Activated T-cell treated with anti-CD3 and anti-CD28 coated beads, Interleukin-2, amount 50 U/mL, for 72 hours (primary cell): ENCODE data around the gene CLDN16. TPM values are rescaled to one million over a fixed set of nuclear protein-coding genes. Genes with fewer than 3 reads are reported as not detected.

Source experiments
- ATAC-seq, 2 donors: fragments of 150-1000 bp; cut with Tn5 transposase; replicated peaks in 1 of 2; 2 replicates each; pipeline ENCODE4 v1.10.0; 2021; ENCODE audit warnings: moderate library complexity in 2 of 2, mild to moderate bottlenecking in 1 of 2
- DNase-seq, 2 donors: peaks; one replicate each; pipeline ENCODE4 v3.0.0; 2021 to 2022; ENCODE audit warnings: mixed read lengths in 1 of 2
- H3K27ac Mint-ChIP-seq: one replicate; pipeline ENCODE4 v1.8.0; 2022; ENCODE audit warnings: mild to moderate bottlenecking, moderate library complexity, mixed read lengths
- H3K27me3 Mint-ChIP-seq: one replicate; pipeline ENCODE4 v1.8.0; 2022; ENCODE audit warnings: low read depth, mixed read lengths
- H3K36me3 Mint-ChIP-seq, 2 donors: one replicate each; pipeline ENCODE4 v1.8.0; 2022; ENCODE audit warnings: mixed read lengths in 2 of 2, mild to moderate bottlenecking in 1 of 2; ENCODE audit not compliant: insufficient read depth in 2 of 2
- H3K4me1 Mint-ChIP-seq: one replicate; pipeline ENCODE4 v1.8.0; 2022; ENCODE audit warnings: low read depth, mixed read lengths
- H3K4me3 Mint-ChIP-seq, 2 donors: one replicate each; pipeline ENCODE4 v1.8.0; 2022; ENCODE audit warnings: mild to moderate bottlenecking in 2 of 2, mixed read lengths in 2 of 2, moderate library complexity in 2 of 2
- H3K9me3 Mint-ChIP-seq, 2 donors: one replicate each; pipeline ENCODE4 v1.8.0; 2022; ENCODE audit warnings: mixed read lengths in 2 of 2
- total RNA-seq, 2 donors: library from RNA; stranded (reverse); gene quantifications; one replicate each; pipeline ENCODE4 v1.2.3, GENCODE V29; 2022

The CLDN16 gene
- under 1 TPM in 1 of 2 donors, not detected in 1; 0.29 TPM for total RNA-seq

DNA sequence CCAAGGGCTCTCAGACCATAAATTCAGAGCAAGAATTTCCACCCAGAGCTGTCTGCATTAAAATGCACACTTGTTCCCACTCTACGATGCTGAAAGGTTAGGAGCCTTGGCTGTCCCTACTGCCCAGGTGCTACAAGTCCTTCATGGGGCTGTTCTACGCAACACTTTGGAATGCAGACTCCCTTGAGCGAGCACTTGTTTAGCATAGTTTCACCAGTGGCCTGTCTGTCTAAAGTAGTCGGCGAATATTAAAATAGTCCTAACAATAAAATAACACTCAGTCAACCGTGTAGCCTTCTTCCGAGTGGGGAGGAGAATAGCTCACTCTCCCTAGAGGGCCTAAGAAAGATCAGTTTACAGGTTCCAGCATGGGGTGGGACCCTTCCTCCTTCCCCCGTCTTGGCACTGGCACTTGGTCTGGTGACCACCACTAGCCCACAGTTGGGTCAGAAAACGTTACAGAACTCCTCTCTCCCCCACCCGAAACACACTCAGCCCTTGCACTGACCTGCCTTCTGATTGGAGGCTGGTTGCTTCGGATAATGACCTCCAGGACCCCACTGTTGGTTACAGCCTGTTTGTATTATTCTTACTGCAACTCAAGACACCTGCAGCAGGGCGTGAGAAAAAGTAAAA, at the start of gene CLDN16:
Gene CLDN16 (plus strand): TSS at position 586 of the 636 bp plus-strand sequence. CDS start 167 bp downstream, outside the sequence.
- no peak for DNase-seq
- no peak for ATAC-seq
- Mint-ChIP-seq H3K36me3 (no peaks in the 10 kb centered on the region), H3K4me1 (peaks cover 2% of the 10 kb centered on the region), H3K27ac (peak within 1 kb of the TSS; percentile 42), H3K27me3 (no peaks in the 10 kb centered on the region), H3K9me3 (no peaks in the 10 kb centered on the region), H3K4me3 (no peak within 1 kb of the TSS)

- H3K4me1 Mint-ChIP-seq = peaks cover 13% of the 10 kb centered on the region
- peaks cover 5 to 8% of the 10 kb centered on the region in 2 donors for H3K9me3 Mint-ChIP-seq
- DNase-seq (no peak), ATAC-seq (no peak)
- no peak overlapping the region for H3K4me3 Mint-ChIP-seq
- H3K27ac Mint-ChIP-seq = no peak overlapping the region
- H3K27me3 Mint-ChIP-seq = peaks cover 20% of the 10 kb centered on the region
- peaks cover 3 to 6% of the 10 kb centered on the region in 2 donors for H3K36me3 Mint-ChIP-seq
These were observed 49.2 kb upstream of the CLDN16 start for GRCh38 chr3:190338717-190339116.

- ATAC-seq (peak; percentile 57 to 62), DNase-seq (no peak)
- H3K9me3 Mint-ChIP-seq = peaks cover 5 to 8% of the 10 kb centered on the region in 2 donors
- H3K36me3 Mint-ChIP-seq = peaks cover 3 to 6% of the 10 kb centered on the region in 2 donors
- H3K27ac Mint-ChIP-seq = no peak overlapping the region
- no peak overlapping the region for H3K4me3 Mint-ChIP-seq
- H3K27me3 Mint-ChIP-seq = peaks cover 17% of the 10 kb centered on the region
- peaks cover 13% of the 10 kb centered on the region for H3K4me1 Mint-ChIP-seq
These were observed 48.8 kb upstream of the CLDN16 start for GRCh38 chr3:190339130-190339529.

- DNase-seq = no peak
- H3K27me3 Mint-ChIP-seq = peaks cover 17% of the 10 kb centered on the region
- H3K4me1 Mint-ChIP-seq = peaks cover 13% of the 10 kb centered on the region
- no peak overlapping the region for H3K27ac Mint-ChIP-seq
- no peak for ATAC-seq
- peaks cover 3 to 6% of the 10 kb centered on the region in 2 donors for H3K36me3 Mint-ChIP-seq
- H3K4me3 Mint-ChIP-seq = no peak overlapping the region
- peaks cover 5 to 8% of the 10 kb centered on the region in 2 donors for H3K9me3 Mint-ChIP-seq
These were observed 47.9 kb upstream of the CLDN16 start for GRCh38 chr3:190340071-190340470.

DNA sequence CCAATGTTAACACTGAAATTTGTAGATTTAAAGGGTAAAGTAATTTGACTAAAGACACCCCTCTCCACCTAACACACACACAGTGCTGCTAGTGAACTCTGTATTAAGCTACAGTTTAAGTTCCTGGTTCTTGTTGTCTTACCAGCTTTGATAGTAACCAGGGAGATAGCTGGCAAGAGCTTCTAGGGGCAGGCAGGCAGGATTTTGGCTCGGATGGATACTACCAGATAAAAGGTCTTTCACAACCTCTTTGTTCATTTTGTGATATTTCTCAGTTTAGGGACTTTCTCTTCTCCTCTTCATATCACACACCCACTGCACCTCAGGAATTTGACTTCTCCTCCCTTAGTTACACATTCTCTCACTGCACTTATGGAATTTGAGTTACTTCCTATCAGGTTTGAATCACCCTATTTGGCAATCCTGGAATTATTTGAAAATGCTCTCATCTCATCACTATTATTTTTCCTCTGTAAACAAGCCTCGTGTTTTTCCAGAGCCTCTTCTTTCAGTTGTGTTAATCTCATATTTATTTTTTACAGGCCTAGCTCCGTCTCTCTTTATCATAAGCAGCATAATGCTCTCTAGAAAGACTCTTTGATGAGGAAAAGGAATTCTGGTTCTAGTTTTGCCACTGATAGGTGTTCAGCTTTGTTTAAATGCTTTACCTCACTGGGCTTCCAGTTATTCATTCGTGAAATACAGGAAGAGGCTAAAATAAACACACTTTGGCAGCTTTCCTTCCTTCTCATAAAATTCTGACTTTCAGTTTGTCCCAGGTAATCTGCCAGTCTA, 42.7 kb upstream of the CLDN16 start:
- Mint-ChIP-seq H3K4me1 (peaks cover 3% of the 10 kb centered on the region), H3K27me3 (peaks cover 30% of the 10 kb centered on the region), H3K4me3 (no peak overlapping the region), H3K27ac (no peak overlapping the region), H3K36me3 (peaks cover under 1 to 3% of the 10 kb centered on the region in 2 donors), H3K9me3 (peaks cover 7 to 11% of the 10 kb centered on the region in 2 donors)
- ATAC-seq (no peak), DNase-seq (no peak)

GRCh38 chr3:190345878-190346277, 42.1 kb upstream of the CLDN16 start:
- H3K36me3 Mint-ChIP-seq = peaks cover 0 to 3% of the 10 kb centered on the region in 2 donors

GRCh38 chr3:190346541-190346940, 41.4 kb upstream of the CLDN16 start:
- Mint-ChIP-seq H3K27me3 (peaks cover 30% of the 10 kb centered on the region), H3K9me3 (peaks cover 6 to 8% of the 10 kb centered on the region in 2 donors), H3K27ac (no peak overlapping the region), H3K4me3 (no peak overlapping the region), H3K4me1 (no peaks in the 10 kb centered on the region), H3K36me3 (peaks cover 0 to 2% of the 10 kb centered on the region in 2 donors)
- DNase-seq = no peak
- ATAC-seq = no peak

More at GRCh38 chr3:190345878-190346277, 42.1 kb upstream of the CLDN16 start:
- DNase-seq (no peak), ATAC-seq (no peak)
- peaks cover 6 to 8% of the 10 kb centered on the region in 2 donors for H3K9me3 Mint-ChIP-seq
- H3K4me1 Mint-ChIP-seq = no peaks in the 10 kb centered on the region
- H3K27me3 Mint-ChIP-seq = peaks cover 30% of the 10 kb centered on the region
- no peak overlapping the region for H3K27ac Mint-ChIP-seq
- H3K4me3 Mint-ChIP-seq = no peak overlapping the region

GRCh38 chr3:190352861-190353457, 35.0 kb upstream of the CLDN16 start:
- Mint-ChIP-seq H3K27me3 (peaks cover 31% of the 10 kb centered on the region), H3K4me1 (no peaks in the 10 kb centered on the region), H3K4me3 (no peak overlapping the region), H3K36me3 (no peaks in the 10 kb centered on the region), H3K27ac (no peak overlapping the region), H3K9me3 (peaks cover 1 to 6% of the 10 kb centered on the region in 2 donors)
- ATAC-seq = no peak
- DNase-seq = no peak

GRCh38 chr3:190356246-190356645, 31.7 kb upstream of the CLDN16 start:
- Mint-ChIP-seq H3K4me3 (no peak overlapping the region), H3K4me1 (no peaks in the 10 kb centered on the region), H3K27me3 (peaks cover 40% of the 10 kb centered on the region), H3K27ac (no peak overlapping the region), H3K36me3 (no peaks in the 10 kb centered on the region), H3K9me3 (no peaks in the 10 kb centered on the region)
- no peak for ATAC-seq
- no peak for DNase-seq

- no peaks in the 10 kb centered on the region for H3K9me3 Mint-ChIP-seq
- ATAC-seq (no peak), DNase-seq (no peak)
- no peak overlapping the region for H3K4me3 Mint-ChIP-seq
- peaks cover 45% of the 10 kb centered on the region for H3K27me3 Mint-ChIP-seq
- H3K4me1 Mint-ChIP-seq = no peaks in the 10 kb centered on the region
- H3K36me3 Mint-ChIP-seq = no peaks in the 10 kb centered on the region
- no peak overlapping the region for H3K27ac Mint-ChIP-seq
These were observed 30.5 kb upstream of the CLDN16 start for GRCh38 chr3:190357468-190357867.

DNA sequence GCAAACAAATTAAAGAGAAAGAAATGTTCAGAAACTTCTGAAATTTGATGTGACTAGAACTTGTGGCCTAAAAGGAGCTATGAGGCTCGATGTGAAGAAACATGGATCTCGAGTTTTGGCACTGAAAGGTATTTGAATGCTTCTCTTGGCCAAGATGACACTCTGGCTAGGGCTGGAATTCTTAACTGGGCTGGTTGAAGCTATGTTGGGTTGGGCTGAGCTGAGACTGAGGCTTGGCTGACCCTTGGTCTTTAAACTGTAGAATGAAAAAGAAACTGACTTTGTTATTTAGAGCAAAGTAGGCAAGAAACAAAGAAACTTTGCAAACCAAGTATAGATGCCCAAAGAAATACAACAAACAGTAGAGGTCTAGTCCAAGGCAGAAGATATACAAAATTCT, 28.1 kb upstream of the CLDN16 start:
- no peak overlapping the region for H3K27ac Mint-ChIP-seq
- no peak overlapping the region for H3K4me3 Mint-ChIP-seq
- ATAC-seq (no peak), DNase-seq (no peak)
- peaks cover 27% of the 10 kb centered on the region for H3K27me3 Mint-ChIP-seq
- no peaks in the 10 kb centered on the region for H3K9me3 Mint-ChIP-seq
- no peaks in the 10 kb centered on the region for H3K4me1 Mint-ChIP-seq
- no peaks in the 10 kb centered on the region for H3K36me3 Mint-ChIP-seq

DNA sequence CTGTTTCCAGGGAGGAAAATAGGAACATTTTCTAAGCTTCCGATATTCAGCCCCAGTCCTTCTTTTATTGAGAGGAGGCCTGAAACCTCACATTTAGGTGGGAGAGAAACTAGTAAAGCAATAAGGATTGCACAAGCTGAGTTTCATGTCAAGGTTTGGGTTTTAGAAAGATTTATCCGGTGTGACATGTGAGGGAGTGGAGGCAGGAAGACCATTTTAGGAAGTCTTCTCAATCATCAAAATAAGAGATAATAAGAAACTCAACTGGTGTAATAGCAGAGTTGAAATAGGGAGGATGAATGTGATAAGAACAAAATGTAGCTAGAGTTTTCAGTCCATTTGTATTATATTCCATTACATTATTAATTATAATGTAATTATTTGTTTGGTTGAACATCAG, 27.7 kb upstream of the CLDN16 start:
- ATAC-seq (no peak), DNase-seq (no peak)
- Mint-ChIP-seq H3K4me3 (no peak overlapping the region), H3K27me3 (peaks cover 24% of the 10 kb centered on the region), H3K36me3 (no peaks in the 10 kb centered on the region), H3K4me1 (no peaks in the 10 kb centered on the region), H3K27ac (no peak overlapping the region), H3K9me3 (no peaks in the 10 kb centered on the region)

DNA sequence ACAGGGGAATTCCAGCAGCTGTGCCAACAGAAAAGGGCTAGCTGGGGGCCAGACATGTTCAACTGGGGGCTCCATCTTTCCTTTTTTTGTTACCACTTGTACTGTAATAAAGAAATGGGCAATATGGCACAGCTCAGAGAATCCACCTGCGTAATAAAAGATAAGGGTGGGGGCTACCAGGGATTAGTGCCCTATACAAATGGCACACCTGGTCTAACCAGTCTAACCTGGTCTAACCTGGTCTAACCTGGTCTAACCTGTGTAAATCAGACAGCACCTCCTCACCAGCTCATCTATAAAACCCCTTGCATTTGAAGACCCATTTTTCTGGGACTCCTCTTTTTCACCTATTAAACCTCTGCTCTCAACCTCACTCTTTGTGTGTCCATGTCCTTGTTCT, 26.2 kb upstream of the CLDN16 start:
- H3K27ac Mint-ChIP-seq = no peak overlapping the region
- DNase-seq (no peak), ATAC-seq (no peak)
- H3K9me3 Mint-ChIP-seq = no peaks in the 10 kb centered on the region
- no peaks in the 10 kb centered on the region for H3K4me1 Mint-ChIP-seq
- peaks cover 21% of the 10 kb centered on the region for H3K27me3 Mint-ChIP-seq
- no peak overlapping the region for H3K4me3 Mint-ChIP-seq
- H3K36me3 Mint-ChIP-seq = no peaks in the 10 kb centered on the region
